GM19193 (cell line): ENCODE results near the gene MAPRE3.

ENCODE experiments used
- POLR2A ChIP-seq: IDR thresholded peaks from 4 replicates; pipeline ENCODE4 v1.6.1; 2011; ENCODE audit not compliant: insufficient read depth, insufficient read length; ENCODE audit errors: extremely low read depth

MAPRE3 gene

DNA sequence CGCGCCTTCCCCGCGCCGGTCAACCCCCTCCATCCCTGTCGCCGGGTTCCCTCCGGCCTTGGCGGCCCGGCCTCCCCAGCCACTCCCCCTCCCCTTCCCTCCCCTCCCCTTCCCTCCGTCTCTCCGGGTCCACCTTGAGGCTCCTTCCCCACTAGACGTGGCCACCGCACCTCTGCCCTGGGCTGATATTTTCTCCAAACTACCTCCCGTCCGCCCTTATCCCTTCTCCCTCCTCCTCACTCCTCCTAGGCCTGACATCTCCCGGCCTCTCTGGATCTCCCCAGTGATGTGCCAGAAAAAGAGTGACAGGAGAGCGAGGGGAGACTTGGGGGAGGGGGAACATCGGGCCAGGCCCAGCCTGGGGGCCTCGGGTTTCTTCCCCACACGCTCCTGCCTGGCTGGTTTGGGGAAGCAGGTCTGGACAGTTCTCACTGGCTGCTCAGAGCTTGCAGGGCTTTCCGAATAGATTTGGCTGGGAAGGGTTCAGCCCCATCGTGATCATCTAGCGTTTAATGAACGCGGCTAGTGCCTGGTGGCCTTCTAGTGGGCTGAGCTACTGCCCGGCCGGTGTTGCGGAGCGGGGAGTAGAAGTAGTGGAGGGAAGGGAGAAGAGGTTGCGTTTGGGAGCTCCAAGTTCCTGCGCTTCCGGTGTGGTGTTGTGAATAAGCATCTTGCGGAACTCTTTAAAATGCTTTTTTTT lies 641 bp downstream of the MAPRE3 start:
- no peak for TF ChIP-seq POLR2A

DNA sequence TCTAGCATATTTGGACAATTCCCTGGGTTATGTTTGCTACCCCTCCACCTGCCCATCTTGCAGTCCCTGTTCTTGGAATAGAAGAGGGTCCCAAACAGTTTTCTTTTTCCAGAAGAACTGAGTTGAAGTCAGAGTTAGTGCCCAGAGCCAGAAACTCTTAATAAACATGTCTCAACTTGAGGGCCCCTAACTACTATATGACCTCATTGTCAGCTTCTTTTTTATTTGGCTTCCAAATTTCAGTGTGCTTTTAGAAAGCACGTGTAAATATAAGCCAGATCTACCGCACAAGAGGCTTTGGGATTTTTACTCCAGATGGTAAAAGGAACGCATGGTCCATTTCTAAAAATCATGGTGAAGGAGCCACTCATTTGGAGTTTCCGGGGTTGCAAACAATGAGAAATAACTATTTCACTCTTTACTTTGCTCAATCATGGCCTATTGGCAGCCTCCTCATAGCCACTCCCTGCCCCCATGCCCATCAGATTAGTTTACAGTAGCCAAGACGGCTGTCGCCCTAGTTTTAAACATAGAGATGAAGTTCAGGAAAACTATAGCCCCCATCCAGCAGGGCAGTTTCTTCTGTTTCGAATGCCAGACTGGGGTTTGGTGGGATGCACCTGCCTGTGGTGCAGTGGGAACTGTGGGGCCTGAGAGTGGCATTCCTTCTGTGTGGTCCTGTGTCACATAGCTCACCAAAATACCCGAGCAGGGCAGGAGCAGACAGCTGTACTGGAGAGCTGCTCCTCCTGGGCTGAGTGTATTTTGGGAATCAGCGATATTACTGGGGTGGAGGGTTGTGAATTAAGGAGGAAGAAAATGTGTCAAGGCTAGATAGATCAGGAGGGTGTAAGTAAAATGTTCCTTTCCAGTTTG lies 1.7 kb downstream of the MAPRE3 start:
- TF ChIP-seq POLR2A = no peak

DNA sequence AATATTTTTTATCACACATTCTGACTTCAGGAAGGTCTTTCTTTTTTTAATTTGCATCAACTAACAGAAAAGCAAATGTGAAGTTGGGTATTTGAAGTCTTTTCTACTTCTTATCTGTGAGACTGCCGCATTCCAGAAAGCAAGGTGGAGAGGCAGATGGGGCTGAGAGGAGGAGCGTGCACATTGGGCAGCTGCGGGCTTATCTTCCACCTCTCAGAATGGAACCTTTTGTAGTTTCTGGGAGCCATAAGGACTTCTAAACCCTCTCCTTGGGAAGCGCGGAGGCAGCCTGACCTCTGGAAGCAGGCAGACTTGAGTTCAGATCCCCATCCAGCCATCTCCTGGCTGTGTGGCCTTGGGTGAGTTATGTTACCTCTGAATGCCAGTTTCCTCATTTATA lies 3.9 kb downstream of the MAPRE3 start:
- no peak for TF ChIP-seq POLR2A

DNA sequence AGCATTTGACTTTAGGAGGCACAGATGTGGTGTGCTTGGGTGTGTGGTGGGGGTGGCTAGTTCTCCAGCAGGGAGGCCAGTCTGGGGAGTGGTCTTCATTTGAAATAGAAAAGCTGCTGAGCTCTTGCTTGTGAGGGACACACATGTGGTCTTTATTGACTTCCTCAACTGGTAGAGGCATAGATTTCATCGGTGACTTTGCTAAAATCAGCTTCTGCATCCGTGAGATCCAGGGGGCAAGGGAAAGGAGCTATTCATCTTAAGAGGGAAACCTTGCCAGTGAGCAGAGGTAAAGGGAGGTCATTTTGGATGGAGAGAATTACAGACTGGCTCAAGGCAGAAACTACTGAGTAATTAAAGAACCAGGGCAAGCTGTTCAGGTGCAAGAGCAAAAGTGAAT lies 4.7 kb downstream of the MAPRE3 start:
- no peak for TF ChIP-seq POLR2A

DNA sequence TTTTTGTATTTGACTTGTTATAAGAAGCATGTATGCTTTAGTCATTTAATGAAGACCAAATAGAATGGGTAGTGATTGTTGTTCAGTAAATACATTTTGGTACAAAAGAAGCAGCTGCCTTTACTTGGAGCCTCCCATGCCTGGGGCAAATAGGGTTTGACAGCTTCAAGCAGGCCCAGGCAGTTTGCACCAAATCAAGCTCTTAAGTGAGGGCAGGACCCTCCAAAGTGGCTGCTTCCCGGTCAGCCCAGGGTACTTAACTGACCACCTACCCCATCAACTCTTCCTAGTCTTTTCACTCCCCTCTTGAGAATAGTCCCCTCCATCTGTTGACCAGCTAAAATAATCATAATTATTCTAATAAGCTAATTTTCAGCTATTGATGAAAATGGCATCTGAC lies 5.2 kb downstream of the MAPRE3 start:
- TF ChIP-seq POLR2A = no peak

- no peak for TF ChIP-seq POLR2A
Measured at GRCh38 chr2:26976237-26976636, 5.8 kb downstream of the MAPRE3 start.

- no peak for TF ChIP-seq POLR2A
Measured at GRCh38 chr2:26977012-26977411, 6.6 kb downstream of the MAPRE3 start.

GRCh38 chr2:26978061-26978596 lies 7.7 kb downstream of the MAPRE3 start:
- TF ChIP-seq POLR2A = no peak

DNA sequence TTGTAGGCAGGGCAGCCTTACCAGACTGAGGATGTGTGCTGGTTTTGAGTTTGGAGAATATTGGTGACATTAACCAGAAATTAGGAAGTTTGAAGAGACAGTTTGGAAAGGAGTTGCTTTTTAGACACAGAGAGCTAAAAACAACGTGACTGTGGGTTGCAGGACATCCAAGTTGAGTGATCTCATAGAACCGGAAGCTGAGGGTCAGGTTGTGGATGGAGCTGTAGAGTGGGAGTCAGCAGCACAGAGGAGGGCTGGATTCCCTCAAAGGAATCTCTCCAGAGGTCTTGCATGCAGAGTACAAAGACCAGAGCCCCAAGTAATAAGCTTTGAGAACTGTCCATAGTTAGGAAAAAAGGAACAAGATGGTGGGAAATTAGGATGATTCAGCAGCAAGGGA lies 9.3 kb downstream of the MAPRE3 start:
- no peak for TF ChIP-seq POLR2A

DNA sequence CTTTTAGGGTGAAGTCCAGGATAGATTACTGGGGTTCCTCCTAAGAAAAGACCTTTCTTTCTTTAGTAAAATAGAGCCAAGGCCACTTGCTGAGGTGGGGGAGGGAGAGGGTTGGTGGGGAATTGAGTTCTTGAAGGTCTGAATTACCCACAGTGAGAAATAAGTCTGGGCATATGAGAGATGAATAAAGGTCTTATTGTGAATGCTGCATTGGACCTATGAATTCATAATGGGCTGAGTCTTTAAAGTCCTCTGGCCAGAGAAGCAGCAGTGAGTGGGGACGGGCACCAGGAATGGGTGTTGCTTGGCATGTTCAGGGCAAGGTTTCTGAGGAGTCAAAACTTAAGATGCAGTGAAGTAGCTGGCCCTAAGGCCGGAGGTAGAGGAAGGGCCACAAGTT lies 10.5 kb downstream of the MAPRE3 start:
- no peak for TF ChIP-seq POLR2A

GRCh38 chr2:26982102-26982742 lies 11.8 kb downstream of the MAPRE3 start:
- no peak for TF ChIP-seq POLR2A

DNA sequence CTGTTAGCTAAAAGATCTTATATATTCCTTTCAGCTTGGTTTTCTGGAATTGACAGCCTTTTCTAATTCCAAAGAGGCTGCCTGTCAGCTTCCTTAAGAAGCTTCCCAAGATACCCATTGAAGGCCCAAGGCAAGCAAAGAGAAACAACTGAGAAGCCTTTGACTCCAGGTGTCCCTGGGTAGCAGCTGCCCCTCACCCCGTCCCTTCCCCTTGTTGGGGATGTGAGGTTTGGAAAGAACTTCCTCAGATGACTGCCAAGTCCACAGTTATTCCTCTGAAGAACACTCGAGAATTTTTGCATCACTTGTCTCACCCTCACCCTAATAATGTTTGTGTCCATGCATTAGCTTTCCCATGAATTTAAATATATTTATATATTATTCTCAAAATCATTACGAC lies 13.3 kb downstream of the MAPRE3 start:
- TF ChIP-seq POLR2A = no peak

GRCh38 chr2:26985807-26986206 lies 15.4 kb downstream of the MAPRE3 start:
- no peak for TF ChIP-seq POLR2A

GRCh38 chr2:26986576-26986975 lies 16.1 kb downstream of the MAPRE3 start:
- no peak for TF ChIP-seq POLR2A

- TF ChIP-seq POLR2A = no peak
Measured at GRCh38 chr2:26988058-26988860, 17.8 kb downstream of the MAPRE3 start.

- no peak for TF ChIP-seq POLR2A
Measured at GRCh38 chr2:26989156-26989555, 18.7 kb downstream of the MAPRE3 start.

GRCh38 chr2:26991717-26992116 lies 21.3 kb downstream of the MAPRE3 start:
- no peak for TF ChIP-seq POLR2A
